Measurements from ENCODE around the gene PGPEP1. TPM values are rescaled to one million over a fixed set of nuclear protein-coding genes. Genes with fewer than 3 reads are reported as not detected.
A peak's percentile ranks its signal among the peaks of the same experiment; 100 is the strongest.

The PGPEP1 gene
- total and polyA plus RNA-seq, 10 of the 15 experiments (the other 5 are each of a cell fraction or from before 2014, with no cell fraction given) = 13.8 to 39.4 (median 17.0) TPM

DNA sequence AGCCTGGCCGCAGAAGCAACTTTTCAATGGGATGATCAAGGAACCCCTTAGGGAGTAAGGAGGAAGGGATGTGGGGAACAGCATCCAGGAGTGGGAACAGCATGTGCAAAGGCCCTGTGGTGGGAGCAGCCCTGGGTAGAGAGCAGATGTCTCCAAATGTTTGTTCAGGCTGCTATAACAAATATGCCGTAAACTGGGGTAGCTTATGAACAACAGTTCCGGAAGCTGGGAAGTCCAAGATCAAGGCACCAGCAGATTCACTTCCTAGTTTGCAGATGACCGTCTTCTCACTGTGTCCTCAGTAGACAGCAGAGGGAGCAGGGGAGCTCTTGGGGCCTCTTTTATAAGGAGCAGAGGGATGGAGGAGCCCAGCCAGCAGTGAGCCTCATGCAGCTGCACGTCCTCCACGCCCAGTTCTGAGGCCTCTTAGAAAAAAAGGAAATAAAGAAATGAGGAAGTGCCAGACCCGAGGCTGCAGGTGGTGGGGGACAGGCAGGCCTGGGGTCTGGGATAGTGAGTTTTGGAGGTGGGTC is 61.2 kb downstream of the PGPEP1 start (continued):
- TF ChIP-seq, protein P1, sequence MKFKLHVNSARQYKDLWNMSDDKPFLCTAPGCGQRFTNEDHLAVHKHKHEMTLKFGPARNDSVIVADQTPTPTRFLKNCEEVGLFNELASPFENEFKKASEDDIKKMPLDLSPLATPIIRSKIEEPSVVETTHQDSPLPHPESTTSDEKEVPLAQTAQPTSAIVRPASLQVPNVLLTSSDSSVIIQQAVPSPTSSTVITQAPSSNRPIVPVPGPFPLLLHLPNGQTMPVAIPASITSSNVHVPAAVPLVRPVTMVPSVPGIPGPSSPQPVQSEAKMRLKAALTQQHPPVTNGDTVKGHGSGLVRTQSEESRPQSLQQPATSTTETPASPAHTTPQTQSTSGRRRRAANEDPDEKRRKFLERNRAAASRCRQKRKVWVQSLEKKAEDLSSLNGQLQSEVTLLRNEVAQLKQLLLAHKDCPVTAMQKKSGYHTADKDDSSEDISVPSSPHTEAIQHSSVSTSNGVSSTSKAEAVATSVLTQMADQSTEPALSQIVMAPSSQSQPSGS (IDR thresholded peaks at IDR 0.05; ENCODE audit: low read length) = no peak
- TF ChIP-seq JUNB (IDR thresholded peaks at IDR 0.05) (no peak), RB1 (IDR thresholded peaks at IDR 0.05; ENCODE audit: borderline replicate concordance) (no peak), FOS (IDR thresholded peaks at IDR 0.05; ENCODE audit: borderline replicate concordance, extremely low read depth, insufficient read length) (no peak), GABPA (IDR thresholded peaks at IDR 0.05; ENCODE audit: low read depth) (0 out of 2 replicates have a peak, but pooled peaks have one; percentile 17), RUNX3 (IDR thresholded peaks at IDR 0.05; ENCODE audit: low read length) (no peak), ATF7 (IDR thresholded peaks at IDR 0.05; ENCODE audit: low read depth) (0 out of 2 replicates have a peak, but pooled peaks have one; percentile 12), NR2C2 (IDR thresholded peaks at IDR 0.05; ENCODE audit: borderline replicate concordance, control insufficient read depth, insufficient read length, low read depth) (no peak), CBX5 (IDR thresholded peaks at IDR 0.05; ENCODE audit: low read depth) (no peak), NRF1 (conservative IDR thresholded peaks at IDR 0.05; ENCODE audit: low read depth, low read length) (no peak)
- TF ChIP-seq, protein P2, sequence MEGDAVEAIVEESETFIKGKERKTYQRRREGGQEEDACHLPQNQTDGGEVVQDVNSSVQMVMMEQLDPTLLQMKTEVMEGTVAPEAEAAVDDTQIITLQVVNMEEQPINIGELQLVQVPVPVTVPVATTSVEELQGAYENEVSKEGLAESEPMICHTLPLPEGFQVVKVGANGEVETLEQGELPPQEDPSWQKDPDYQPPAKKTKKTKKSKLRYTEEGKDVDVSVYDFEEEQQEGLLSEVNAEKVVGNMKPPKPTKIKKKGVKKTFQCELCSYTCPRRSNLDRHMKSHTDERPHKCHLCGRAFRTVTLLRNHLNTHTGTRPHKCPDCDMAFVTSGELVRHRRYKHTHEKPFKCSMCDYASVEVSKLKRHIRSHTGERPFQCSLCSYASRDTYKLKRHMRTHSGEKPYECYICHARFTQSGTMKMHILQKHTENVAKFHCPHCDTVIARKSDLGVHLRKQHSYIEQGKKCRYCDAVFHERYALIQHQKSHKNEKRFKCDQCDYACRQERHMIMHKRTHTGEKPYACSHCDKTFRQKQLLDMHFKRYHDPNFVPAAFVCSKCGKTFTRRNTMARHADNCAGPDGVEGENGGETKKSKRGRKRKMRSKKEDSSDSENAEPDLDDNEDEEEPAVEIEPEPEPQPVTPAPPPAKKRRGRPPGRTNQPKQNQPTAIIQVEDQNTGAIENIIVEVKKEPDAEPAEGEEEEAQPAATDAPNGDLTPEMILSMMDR (IDR thresholded peaks at IDR 0.05 in 2 of 3, conservative IDR thresholded peaks at IDR 0.05 in 1 of 3; ENCODE audit: control insufficient read depth in 2 of 3, extremely low read depth in 1 of 3, insufficient read depth in 1 of 3, low read depth in 3 of 3, low read length in 3 of 3) = peak; percentile 41 to 50 (median 41); a peak in 4 of 6 replicates
- TF ChIP-seq, protein P3, sequence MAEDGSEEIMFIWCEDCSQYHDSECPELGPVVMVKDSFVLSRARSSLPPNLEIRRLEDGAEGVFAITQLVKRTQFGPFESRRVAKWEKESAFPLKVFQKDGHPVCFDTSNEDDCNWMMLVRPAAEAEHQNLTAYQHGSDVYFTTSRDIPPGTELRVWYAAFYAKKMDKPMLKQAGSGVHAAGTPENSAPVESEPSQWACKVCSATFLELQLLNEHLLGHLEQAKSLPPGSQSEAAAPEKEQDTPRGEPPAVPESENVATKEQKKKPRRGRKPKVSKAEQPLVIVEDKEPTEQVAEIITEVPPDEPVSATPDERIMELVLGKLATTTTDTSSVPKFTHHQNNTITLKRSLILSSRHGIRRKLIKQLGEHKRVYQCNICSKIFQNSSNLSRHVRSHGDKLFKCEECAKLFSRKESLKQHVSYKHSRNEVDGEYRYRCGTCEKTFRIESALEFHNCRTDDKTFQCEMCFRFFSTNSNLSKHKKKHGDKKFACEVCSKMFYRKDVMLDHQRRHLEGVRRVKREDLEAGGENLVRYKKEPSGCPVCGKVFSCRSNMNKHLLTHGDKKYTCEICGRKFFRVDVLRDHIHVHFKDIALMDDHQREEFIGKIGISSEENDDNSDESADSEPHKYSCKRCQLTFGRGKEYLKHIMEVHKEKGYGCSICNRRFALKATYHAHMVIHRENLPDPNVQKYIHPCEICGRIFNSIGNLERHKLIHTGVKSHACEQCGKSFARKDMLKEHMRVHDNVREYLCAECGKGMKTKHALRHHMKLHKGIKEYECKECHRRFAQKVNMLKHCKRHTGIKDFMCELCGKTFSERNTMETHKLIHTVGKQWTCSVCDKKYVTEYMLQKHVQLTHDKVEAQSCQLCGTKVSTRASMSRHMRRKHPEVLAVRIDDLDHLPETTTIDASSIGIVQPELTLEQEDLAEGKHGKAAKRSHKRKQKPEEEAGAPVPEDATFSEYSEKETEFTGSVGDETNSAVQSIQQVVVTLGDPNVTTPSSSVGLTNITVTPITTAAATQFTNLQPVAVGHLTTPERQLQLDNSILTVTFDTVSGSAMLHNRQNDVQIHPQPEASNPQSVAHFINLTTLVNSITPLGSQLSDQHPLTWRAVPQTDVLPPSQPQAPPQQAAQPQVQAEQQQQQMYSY (CRISPR knock-in tag; IDR thresholded peaks at IDR 0.05) = no peak
- TF ChIP-seq, protein P4, sequence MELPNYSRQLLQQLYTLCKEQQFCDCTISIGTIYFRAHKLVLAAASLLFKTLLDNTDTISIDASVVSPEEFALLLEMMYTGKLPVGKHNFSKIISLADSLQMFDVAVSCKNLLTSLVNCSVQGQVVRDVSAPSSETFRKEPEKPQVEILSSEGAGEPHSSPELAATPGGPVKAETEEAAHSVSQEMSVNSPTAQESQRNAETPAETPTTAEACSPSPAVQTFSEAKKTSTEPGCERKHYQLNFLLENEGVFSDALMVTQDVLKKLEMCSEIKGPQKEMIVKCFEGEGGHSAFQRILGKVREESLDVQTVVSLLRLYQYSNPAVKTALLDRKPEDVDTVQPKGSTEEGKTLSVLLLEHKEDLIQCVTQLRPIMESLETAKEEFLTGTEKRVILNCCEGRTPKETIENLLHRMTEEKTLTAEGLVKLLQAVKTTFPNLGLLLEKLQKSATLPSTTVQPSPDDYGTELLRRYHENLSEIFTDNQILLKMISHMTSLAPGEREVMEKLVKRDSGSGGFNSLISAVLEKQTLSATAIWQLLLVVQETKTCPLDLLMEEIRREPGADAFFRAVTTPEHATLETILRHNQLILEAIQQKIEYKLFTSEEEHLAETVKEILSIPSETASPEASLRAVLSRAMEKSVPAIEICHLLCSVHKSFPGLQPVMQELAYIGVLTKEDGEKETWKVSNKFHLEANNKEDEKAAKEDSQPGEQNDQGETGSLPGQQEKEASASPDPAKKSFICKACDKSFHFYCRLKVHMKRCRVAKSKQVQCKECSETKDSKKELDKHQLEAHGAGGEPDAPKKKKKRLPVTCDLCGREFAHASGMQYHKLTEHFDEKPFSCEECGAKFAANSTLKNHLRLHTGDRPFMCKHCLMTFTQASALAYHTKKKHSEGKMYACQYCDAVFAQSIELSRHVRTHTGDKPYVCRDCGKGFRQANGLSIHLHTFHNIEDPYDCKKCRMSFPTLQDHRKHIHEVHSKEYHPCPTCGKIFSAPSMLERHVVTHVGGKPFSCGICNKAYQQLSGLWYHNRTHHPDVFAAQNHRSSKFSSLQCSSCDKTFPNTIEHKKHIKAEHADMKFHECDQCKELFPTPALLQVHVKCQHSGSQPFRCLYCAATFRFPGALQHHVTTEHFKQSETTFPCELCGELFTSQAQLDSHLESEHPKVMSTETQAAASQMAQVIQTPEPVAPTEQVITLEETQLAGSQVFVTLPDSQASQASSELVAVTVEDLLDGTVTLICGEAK (IDR thresholded peaks at IDR 0.05; ENCODE audit: borderline replicate concordance) = no peak
- TF ChIP-seq, protein P5, sequence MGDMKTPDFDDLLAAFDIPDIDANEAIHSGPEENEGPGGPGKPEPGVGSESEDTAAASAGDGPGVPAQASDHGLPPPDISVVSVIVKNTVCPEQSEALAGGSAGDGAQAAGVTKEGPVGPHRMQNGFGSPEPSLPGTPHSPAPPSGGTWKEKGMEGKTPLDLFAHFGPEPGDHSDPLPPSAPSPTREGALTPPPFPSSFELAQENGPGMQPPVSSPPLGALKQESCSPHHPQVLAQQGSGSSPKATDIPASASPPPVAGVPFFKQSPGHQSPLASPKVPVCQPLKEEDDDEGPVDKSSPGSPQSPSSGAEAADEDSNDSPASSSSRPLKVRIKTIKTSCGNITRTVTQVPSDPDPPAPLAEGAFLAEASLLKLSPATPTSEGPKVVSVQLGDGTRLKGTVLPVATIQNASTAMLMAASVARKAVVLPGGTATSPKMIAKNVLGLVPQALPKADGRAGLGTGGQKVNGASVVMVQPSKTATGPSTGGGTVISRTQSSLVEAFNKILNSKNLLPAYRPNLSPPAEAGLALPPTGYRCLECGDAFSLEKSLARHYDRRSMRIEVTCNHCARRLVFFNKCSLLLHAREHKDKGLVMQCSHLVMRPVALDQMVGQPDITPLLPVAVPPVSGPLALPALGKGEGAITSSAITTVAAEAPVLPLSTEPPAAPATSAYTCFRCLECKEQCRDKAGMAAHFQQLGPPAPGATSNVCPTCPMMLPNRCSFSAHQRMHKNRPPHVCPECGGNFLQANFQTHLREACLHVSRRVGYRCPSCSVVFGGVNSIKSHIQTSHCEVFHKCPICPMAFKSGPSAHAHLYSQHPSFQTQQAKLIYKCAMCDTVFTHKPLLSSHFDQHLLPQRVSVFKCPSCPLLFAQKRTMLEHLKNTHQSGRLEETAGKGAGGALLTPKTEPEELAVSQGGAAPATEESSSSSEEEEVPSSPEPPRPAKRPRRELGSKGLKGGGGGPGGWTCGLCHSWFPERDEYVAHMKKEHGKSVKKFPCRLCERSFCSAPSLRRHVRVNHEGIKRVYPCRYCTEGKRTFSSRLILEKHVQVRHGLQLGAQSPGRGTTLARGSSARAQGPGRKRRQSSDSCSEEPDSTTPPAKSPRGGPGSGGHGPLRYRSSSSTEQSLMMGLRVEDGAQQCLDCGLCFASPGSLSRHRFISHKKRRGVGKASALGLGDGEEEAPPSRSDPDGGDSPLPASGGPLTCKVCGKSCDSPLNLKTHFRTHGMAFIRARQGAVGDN (IDR thresholded peaks at IDR 0.05) = peak; percentile 77
